Measurements from ENCODE around the gene VAV2.
A peak's percentile ranks its signal among the peaks of the same experiment; 100 is the strongest.
"Not testable (repeated sequence)": the region's sequence is repeated elsewhere in the genome, so short reads cannot be mapped to it uniquely, and the experiment has no call there.

The VAV2 gene

GRCh38 chr9:133747309-133747708 is 244.8 kb downstream of the VAV2 start:
- Histone ChIP-seq H3K23ac (ENCODE audit: low read length) (no peak overlapping the region), H3K79me1 (ENCODE audit: low read length) (no peaks in the 10 kb centered on the region), H3K18ac (ENCODE audit: low read length) (no peak overlapping the region), H3K4me2 (ENCODE audit: low read length) (no peak overlapping the region), H3K27me3 (ENCODE audit: insufficient read depth, low read length, poor library complexity) (no peaks in the 10 kb centered on the region), H3K9ac (ENCODE audit: low read length) (no peak overlapping the region), H4K8ac (ENCODE audit: low read depth, low read length) (no peak overlapping the region), H2BK5ac (ENCODE audit: low read length) (no peak overlapping the region), H3K4ac (ENCODE audit: low read depth, low read length) (no peak overlapping the region), H3K27ac (ENCODE audit: low read depth, low read length) (no peak overlapping the region), H2BK15ac (replicated peaks; ENCODE audit: low read depth) (no peak overlapping the region), H2BK120ac (ENCODE audit: low read depth, low read length) (no peak overlapping the region), H2AK5ac (ENCODE audit: low read length) (no peak overlapping the region), H4K5ac (ENCODE audit: low read length) (no peak overlapping the region), H3K4me1 (ENCODE audit: control insufficient read depth, low read depth, low read length) (no peaks in the 10 kb centered on the region), H3K4me3 (ENCODE audit: low read length) (no peak overlapping the region), H3K56ac (ENCODE audit: low read length) (no peak overlapping the region), H3K79me2 (ENCODE audit: control insufficient read depth, insufficient read depth, low read length) (no peaks in the 10 kb centered on the region), H3K36me3 (ENCODE audit: control insufficient read depth, insufficient read depth, low read length) (no peaks in the 10 kb centered on the region)
- no peak for DNase-seq

- not testable (repeated sequence) for H3K56ac ChIP-seq (ENCODE audit: low read length); H2BK15ac ChIP-seq (replicated peaks; ENCODE audit: low read depth); DNase-seq; H3K23ac ChIP-seq (ENCODE audit: low read length); H4K8ac ChIP-seq (ENCODE audit: low read depth, low read length); H3K18ac ChIP-seq (ENCODE audit: low read length); H3K4me1 ChIP-seq (ENCODE audit: control insufficient read depth, low read depth, low read length); H3K79me2 ChIP-seq (ENCODE audit: control insufficient read depth, insufficient read depth, low read length); H2BK120ac ChIP-seq (ENCODE audit: low read depth, low read length); H3K9ac ChIP-seq (ENCODE audit: low read length); H3K27me3 ChIP-seq (ENCODE audit: insufficient read depth, low read length, poor library complexity); H2BK5ac ChIP-seq (ENCODE audit: low read length); H3K4me3 ChIP-seq (ENCODE audit: low read length); H4K5ac ChIP-seq (ENCODE audit: low read length); H3K27ac ChIP-seq (ENCODE audit: low read depth, low read length); H3K79me1 ChIP-seq (ENCODE audit: low read length); H3K36me3 ChIP-seq (ENCODE audit: control insufficient read depth, insufficient read depth, low read length); H3K4ac ChIP-seq (ENCODE audit: low read depth, low read length); H3K4me2 ChIP-seq (ENCODE audit: low read length); H2AK5ac ChIP-seq (ENCODE audit: low read length)
- WGBS (ENCODE audit: extremely low coverage, insufficient coverage, low lambda C conversion rate): no CpG with 5 or more reads among the region's 31 CpGs
These were observed 247.6 kb downstream of the VAV2 start for GRCh38 chr9:133744528-133744927.

- no peak overlapping the region for H3K4me2 ChIP-seq (ENCODE audit: low read length)
- H3K27me3 ChIP-seq (ENCODE audit: insufficient read depth, low read length, poor library complexity): no peaks in the 10 kb centered on the region
- no peak overlapping the region for H4K5ac ChIP-seq (ENCODE audit: low read length)
- no peak overlapping the region for H3K27ac ChIP-seq (ENCODE audit: low read depth, low read length)
- no peak overlapping the region for H3K4ac ChIP-seq (ENCODE audit: low read depth, low read length)
- no peaks in the 10 kb centered on the region for H3K4me1 ChIP-seq (ENCODE audit: control insufficient read depth, low read depth, low read length)
- no peak overlapping the region for H3K18ac ChIP-seq (ENCODE audit: low read length)
- peak; percentile 95 for DNase-seq
- H4K8ac ChIP-seq (ENCODE audit: low read depth, low read length): no peak overlapping the region
- no peaks in the 10 kb centered on the region for H3K79me2 ChIP-seq (ENCODE audit: control insufficient read depth, insufficient read depth, low read length)
- H3K9ac ChIP-seq (ENCODE audit: low read length): no peak overlapping the region
- no peak overlapping the region for H2AK5ac ChIP-seq (ENCODE audit: low read length)
- no peak overlapping the region for H2BK5ac ChIP-seq (ENCODE audit: low read length)
- no peaks in the 10 kb centered on the region for H3K79me1 ChIP-seq (ENCODE audit: low read length)
- no peak overlapping the region for H2BK15ac ChIP-seq (replicated peaks; ENCODE audit: low read depth)
- H3K56ac ChIP-seq (ENCODE audit: low read length): no peak overlapping the region
- H3K4me3 ChIP-seq (ENCODE audit: low read length): no peak overlapping the region
- H2BK120ac ChIP-seq (ENCODE audit: low read depth, low read length): no peak overlapping the region
- H3K23ac ChIP-seq (ENCODE audit: low read length): no peak overlapping the region
- no peaks in the 10 kb centered on the region for H3K36me3 ChIP-seq (ENCODE audit: control insufficient read depth, insufficient read depth, low read length)
- WGBS (ENCODE audit: extremely low coverage, insufficient coverage, low lambda C conversion rate): no CpG with 5 or more reads among the region's 8 CpGs
These were observed 249.2 kb downstream of the VAV2 start for GRCh38 chr9:133742849-133743444.

GRCh38 chr9:133742251-133742650 is 249.9 kb downstream of the VAV2 start:
- Histone ChIP-seq H3K23ac (ENCODE audit: low read length) (no peak overlapping the region), H4K5ac (ENCODE audit: low read length) (no peak overlapping the region), H3K27me3 (ENCODE audit: insufficient read depth, low read length, poor library complexity) (no peaks in the 10 kb centered on the region), H3K9ac (ENCODE audit: low read length) (no peak overlapping the region), H3K79me2 (ENCODE audit: control insufficient read depth, insufficient read depth, low read length) (no peaks in the 10 kb centered on the region), H3K79me1 (ENCODE audit: low read length) (no peaks in the 10 kb centered on the region), H3K27ac (ENCODE audit: low read depth, low read length) (no peak overlapping the region), H2AK5ac (ENCODE audit: low read length) (no peak overlapping the region), H4K8ac (ENCODE audit: low read depth, low read length) (no peak overlapping the region), H3K4ac (ENCODE audit: low read depth, low read length) (no peak overlapping the region), H2BK5ac (ENCODE audit: low read length) (no peak overlapping the region), H3K4me2 (ENCODE audit: low read length) (no peak overlapping the region), H3K4me1 (ENCODE audit: control insufficient read depth, low read depth, low read length) (peaks cover 2% of the 10 kb centered on the region), H3K18ac (ENCODE audit: low read length) (no peak overlapping the region), H2BK120ac (ENCODE audit: low read depth, low read length) (no peak overlapping the region), H3K4me3 (ENCODE audit: low read length) (no peak overlapping the region), H2BK15ac (replicated peaks; ENCODE audit: low read depth) (no peak overlapping the region), H3K56ac (ENCODE audit: low read length) (no peak overlapping the region), H3K36me3 (ENCODE audit: control insufficient read depth, insufficient read depth, low read length) (no peaks in the 10 kb centered on the region)
- DNase-seq: no peak
- no CpG with 5 or more reads among the region's 7 CpGs for WGBS (ENCODE audit: extremely low coverage, insufficient coverage, low lambda C conversion rate)

GRCh38 chr9:133741716-133742115 is 250.4 kb downstream of the VAV2 start:
- Histone ChIP-seq H3K23ac (ENCODE audit: low read length) (no peak overlapping the region), H3K27me3 (ENCODE audit: insufficient read depth, low read length, poor library complexity) (no peaks in the 10 kb centered on the region), H3K79me1 (ENCODE audit: low read length) (no peaks in the 10 kb centered on the region), H3K4ac (ENCODE audit: low read depth, low read length) (no peak overlapping the region), H3K56ac (ENCODE audit: low read length) (no peak overlapping the region), H3K79me2 (ENCODE audit: control insufficient read depth, insufficient read depth, low read length) (no peaks in the 10 kb centered on the region), H2BK15ac (replicated peaks; ENCODE audit: low read depth) (no peak overlapping the region), H3K4me1 (ENCODE audit: control insufficient read depth, low read depth, low read length) (peaks cover 2% of the 10 kb centered on the region), H4K8ac (ENCODE audit: low read depth, low read length) (no peak overlapping the region), H2BK5ac (ENCODE audit: low read length) (no peak overlapping the region), H3K36me3 (ENCODE audit: control insufficient read depth, insufficient read depth, low read length) (no peaks in the 10 kb centered on the region), H3K4me3 (ENCODE audit: low read length) (no peak overlapping the region), H3K9ac (ENCODE audit: low read length) (no peak overlapping the region), H2BK120ac (ENCODE audit: low read depth, low read length) (no peak overlapping the region), H3K4me2 (ENCODE audit: low read length) (no peak overlapping the region), H3K27ac (ENCODE audit: low read depth, low read length) (no peak overlapping the region), H4K5ac (ENCODE audit: low read length) (no peak overlapping the region), H3K18ac (ENCODE audit: low read length) (no peak overlapping the region), H2AK5ac (ENCODE audit: low read length) (no peak overlapping the region)
- no CpG with 5 or more reads among the region's 14 CpGs for WGBS (ENCODE audit: extremely low coverage, insufficient coverage, low lambda C conversion rate)
- DNase-seq: no peak

GRCh38 chr9:133740911-133741310 is 251.2 kb downstream of the VAV2 start:
- Histone ChIP-seq H4K8ac (ENCODE audit: low read depth, low read length) (no peak overlapping the region), H2BK15ac (replicated peaks; ENCODE audit: low read depth) (no peak overlapping the region), H3K18ac (ENCODE audit: low read length) (no peak overlapping the region), H3K4me3 (ENCODE audit: low read length) (no peak overlapping the region), H2BK5ac (ENCODE audit: low read length) (no peak overlapping the region), H3K23ac (ENCODE audit: low read length) (no peak overlapping the region), H3K36me3 (ENCODE audit: control insufficient read depth, insufficient read depth, low read length) (no peaks in the 10 kb centered on the region), H4K5ac (ENCODE audit: low read length) (no peak overlapping the region), H2AK5ac (ENCODE audit: low read length) (no peak overlapping the region), H3K27me3 (ENCODE audit: insufficient read depth, low read length, poor library complexity) (no peaks in the 10 kb centered on the region), H2BK120ac (ENCODE audit: low read depth, low read length) (no peak overlapping the region), H3K4me1 (ENCODE audit: control insufficient read depth, low read depth, low read length) (peaks cover 2% of the 10 kb centered on the region), H3K79me1 (ENCODE audit: low read length) (no peaks in the 10 kb centered on the region), H3K4ac (ENCODE audit: low read depth, low read length) (no peak overlapping the region), H3K4me2 (ENCODE audit: low read length) (no peak overlapping the region), H3K9ac (ENCODE audit: low read length) (no peak overlapping the region), H3K79me2 (ENCODE audit: control insufficient read depth, insufficient read depth, low read length) (no peaks in the 10 kb centered on the region), H3K56ac (ENCODE audit: low read length) (no peak overlapping the region), H3K27ac (ENCODE audit: low read depth, low read length) (no peak overlapping the region)
- WGBS (ENCODE audit: extremely low coverage, insufficient coverage, low lambda C conversion rate): no CpG with 5 or more reads among the region's 8 CpGs
- DNase-seq: no peak

All from mesendoderm (in vitro differentiated cells).